KBM-7 (cell line): ENCODE measurements around the gene PPP1R9B.
A peak's percentile ranks its signal among the peaks of the same experiment; 100 is the strongest.

Experiments
- DNase-seq: peaks from one replicate; pipeline ENCODE4 v3.0.0-alpha.2; 2015
- in situ Hi-C: fragments of 300-500 bp; cut with MboI; formaldehyde crosslinking; loops from 2 replicates; pipeline ENCODE4 v1.14.3; 2020; ENCODE audit warnings: low sequenced_read_pairs, low pct_unique_long_range_greater_than_20kb, mixed read lengths

PPP1R9B gene

DNA sequence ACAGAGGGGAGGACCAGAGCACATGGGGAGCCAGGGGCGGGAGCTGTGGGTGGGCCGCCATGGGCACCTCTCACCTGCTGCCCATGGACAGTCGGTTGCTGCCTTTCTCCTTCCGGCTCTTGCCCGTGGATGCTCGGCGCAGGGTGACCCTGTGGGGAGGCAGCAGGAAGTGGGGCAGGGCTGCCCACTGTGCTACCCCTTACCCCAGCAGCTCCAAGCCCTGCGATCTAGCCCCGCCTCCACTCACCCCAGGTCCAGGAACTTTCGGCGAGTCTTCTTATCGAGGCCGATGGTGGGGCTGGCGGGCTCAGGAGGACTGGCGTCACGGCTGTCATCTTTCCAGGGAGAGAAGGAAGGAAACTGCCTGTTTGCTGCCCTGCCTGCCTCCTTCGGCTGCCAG, 34.7 kb downstream of the PPP1R9B start:
- in situ Hi-C loops: loop anchor here (10.0 kb wide), 1 partner anchor 49 kb away; the partner anchor contains the start of gene SGCA
- no peak for DNase-seq

DNA sequence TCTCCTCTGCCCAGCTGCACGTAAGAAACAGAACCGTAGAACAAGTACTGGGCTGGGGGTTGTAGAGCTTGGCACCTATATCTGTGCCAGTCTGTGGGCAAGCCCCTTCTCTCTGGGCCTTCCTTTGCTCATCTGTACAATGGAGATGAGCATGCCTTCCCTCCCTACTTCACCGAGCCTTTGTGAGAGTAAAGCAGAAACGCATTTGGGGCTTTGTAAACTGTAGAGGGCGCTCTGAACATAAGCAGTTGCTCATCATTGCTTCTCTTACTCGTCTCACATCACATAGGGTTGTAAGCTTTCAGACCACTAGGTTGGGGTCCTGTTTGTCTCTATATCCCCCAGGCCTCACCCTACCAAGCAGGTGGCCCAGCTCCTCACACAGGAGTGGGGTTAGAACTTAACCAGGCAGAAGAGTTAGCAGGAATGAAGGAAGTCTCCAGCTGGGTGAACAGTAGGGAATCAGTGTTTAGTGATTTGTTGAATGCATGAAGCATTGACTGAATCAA, 35.6 kb downstream of the PPP1R9B start:
- in situ Hi-C loops: loop anchor here (10.0 kb wide), 1 partner anchor 50 kb away; the partner anchor contains the start of gene SGCA
- peak; percentile 85 for DNase-seq

DNA sequence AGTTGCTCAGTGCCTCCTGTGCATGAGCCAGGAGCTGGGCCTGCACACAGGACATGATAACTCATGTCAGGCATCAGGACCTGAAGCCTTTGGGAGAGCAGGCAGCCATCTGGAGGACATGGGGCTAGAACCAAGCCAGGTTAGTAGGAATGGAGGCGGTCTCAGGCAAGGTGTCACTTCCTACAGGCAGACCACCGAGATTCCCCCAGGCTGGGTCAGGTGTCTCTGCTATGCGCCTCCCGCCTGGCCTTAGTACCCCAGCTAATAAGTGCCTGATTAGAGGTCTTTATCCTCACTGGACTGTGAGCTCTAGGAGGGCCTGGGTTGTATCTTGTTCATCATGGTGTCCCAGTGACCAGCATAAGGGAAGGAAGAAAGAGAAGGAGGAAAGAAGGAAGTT, 36.1 kb downstream of the PPP1R9B start:
- in situ Hi-C loops: loop anchor here (10.0 kb wide), 1 partner anchor 50 kb away; the partner anchor contains the start of gene SGCA
- no peak for DNase-seq

DNA sequence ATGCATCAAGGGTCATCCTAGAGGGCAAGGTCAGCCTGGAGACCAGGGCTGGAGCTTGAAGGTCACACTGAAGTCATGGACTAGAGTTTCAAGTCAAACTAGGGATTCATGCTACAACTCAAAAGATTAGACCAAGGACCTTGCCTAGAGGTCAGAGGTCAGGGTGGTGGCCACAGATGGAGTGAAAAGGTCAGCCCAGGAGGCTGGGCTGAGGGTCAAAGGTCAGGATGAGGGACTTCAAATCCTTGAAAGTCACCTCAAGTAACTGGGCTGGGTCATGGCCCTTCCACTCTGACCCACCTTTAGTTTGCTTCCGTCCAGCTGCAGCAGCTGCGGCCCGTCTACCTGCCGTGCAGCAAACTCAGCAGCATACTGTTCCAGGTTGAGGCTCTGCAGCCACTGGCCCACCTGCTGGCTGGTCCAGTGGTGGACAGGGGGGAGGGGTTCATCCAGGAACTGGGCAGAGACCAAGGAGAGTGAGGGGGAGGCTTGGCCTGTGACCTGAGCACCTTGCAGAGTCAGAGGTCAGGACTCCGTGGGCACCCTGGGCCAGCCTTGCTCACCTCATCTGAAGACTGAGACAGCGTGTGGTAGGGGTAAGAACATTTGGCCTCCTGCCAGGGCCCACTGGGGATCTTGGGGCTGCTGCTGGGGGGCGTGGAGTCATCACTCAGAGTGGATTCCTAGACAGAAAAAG, 36.7 kb downstream of the PPP1R9B start:
- in situ Hi-C loops: loop anchor here (10.0 kb wide), 1 partner anchor 51 kb away; the partner anchor contains the start of gene SGCA
- DNase-seq: no peak

DNA sequence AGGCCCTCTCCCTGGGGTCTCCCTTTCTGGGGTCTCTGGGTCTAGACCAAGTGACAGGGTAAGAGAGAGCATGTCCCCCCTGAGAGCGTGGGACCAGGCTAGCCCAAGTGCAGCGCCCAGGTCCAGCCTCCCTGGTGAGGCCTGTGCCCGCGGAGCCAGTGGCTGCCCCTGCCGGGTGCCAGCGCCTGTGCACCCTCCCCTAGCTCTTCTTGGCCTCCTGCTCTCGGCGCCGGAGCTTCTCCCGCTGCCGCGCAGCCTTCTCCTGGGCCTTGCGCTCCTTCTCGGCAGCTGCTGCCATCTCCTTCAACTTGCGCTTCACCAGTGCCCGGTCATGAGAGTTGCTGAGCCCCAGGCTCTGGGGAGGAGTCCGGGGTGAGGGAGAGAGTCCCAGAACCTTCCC, 37.8 kb downstream of the PPP1R9B start:
- DNase-seq: no peak
- in situ Hi-C loops: loop anchor here (10.0 kb wide), 1 partner anchor 52 kb away; the partner anchor contains the start of gene SGCA

- in situ Hi-C loops: loop anchor here (10.0 kb wide), 1 partner anchor 53 kb away; the partner anchor contains the start of gene SGCA
- DNase-seq: no peak
These were observed 38.5 kb downstream of the PPP1R9B start for GRCh38 chr17:50111673-50112655.

- DNase-seq: no peak
- in situ Hi-C loops: loop anchor here (10.0 kb wide), 1 partner anchor 54 kb away; the partner anchor contains the start of gene SGCA
These were observed 39.7 kb downstream of the PPP1R9B start for GRCh38 chr17:50110591-50111349.

GRCh38 chr17:50109785-50110184, 40.7 kb downstream of the PPP1R9B start:
- no peak for DNase-seq
- in situ Hi-C loops: loop anchor here (10.0 kb wide), 1 partner anchor 55 kb away; the partner anchor contains the start of gene SGCA

GRCh38 chr17:50109207-50109606, 41.3 kb downstream of the PPP1R9B start:
- in situ Hi-C loops: no loop called here
- no peak for DNase-seq

DNA sequence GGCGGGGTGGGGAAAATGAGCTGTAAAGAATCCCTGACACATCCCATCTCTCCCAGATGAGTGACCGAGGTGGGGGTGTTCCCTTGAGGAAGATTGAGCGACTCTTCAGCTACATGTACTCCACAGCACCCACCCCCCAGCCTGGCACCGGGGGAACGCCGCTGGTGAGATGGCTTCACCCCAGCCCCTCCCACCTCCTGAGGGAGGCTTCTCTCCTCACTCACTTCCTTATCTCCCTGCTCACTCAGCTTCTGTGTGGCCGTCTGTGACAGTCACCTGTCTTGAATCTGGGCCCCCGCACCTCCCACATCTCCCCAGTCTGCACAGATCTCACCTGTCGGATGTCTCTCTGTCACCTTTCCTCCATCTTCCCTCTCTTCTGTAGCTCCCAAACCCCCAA, 41.9 kb downstream of the PPP1R9B start:
- no peak for DNase-seq
- in situ Hi-C loops: no loop called here

DNA sequence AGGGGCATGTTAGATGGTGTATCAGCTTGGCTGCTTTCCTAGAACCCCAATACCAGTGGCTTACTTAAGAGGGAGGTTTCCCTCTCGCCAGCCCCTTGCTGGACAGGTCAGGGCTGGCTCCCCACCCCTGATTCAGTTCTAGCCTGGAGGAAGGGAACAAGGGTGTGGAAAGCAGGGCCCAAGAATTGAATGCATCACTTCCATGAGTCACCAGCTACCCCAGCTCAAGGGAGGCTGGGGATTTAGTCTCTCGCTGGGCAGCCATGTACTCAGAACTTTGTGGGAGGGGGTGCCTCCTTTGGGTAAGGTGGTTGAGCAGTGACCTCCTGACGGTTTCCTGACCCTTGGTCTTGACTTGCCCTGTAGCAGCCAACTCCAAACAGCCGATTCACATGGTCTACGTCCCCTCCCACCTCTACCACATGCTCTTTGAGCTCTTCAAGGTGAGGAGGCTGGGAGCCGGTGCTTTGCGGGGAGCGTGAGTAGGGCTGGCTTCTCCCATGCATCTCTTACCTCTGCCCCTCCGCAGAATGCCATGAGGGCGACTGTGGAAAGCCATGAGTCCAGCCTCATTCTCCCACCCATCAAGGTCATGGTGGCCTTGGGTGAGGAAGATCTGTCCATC, 42.6 kb downstream of the PPP1R9B start:
- in situ Hi-C loops: no loop called here

DNA sequence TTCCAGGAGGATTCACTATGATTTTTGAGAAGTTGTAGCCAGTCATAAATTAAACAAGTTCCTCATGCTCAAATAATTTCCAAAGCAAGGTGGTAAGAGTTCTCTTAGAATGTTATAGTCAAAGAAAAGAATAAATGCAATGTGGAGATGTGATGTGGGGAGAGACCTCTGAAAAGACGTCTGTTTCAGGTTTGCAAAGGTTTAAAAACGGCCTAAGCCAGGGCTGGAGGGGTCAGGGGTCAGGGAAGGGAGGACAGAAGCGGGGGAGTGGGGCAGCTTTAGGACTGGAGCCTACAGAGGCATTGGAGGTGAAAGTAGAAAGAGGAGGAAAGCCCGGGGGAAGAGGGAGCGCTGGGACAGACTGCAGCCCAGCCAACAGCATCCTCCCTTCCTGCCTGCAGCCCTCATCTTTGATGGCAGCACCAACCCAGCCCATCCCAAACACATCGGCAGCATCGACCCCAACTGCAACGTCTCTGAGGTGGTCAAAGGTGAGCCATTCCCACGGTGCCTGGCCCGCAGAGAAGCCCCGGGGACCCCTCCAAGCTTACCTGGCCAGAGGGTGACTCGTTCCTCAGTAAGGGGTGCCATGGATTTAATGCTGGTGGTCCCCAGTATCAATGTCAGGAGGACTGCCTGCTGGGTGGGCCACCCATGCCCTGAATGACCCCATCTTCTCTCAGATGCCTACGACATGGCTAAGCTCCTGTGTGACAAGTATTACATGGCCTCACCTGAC, 43.9 kb downstream of the PPP1R9B start:
- DNase-seq: no peak
- in situ Hi-C loops: no loop called here

More for the DNA sequence above, 42.6 kb downstream of the PPP1R9B start:
- no peak for DNase-seq

DNA sequence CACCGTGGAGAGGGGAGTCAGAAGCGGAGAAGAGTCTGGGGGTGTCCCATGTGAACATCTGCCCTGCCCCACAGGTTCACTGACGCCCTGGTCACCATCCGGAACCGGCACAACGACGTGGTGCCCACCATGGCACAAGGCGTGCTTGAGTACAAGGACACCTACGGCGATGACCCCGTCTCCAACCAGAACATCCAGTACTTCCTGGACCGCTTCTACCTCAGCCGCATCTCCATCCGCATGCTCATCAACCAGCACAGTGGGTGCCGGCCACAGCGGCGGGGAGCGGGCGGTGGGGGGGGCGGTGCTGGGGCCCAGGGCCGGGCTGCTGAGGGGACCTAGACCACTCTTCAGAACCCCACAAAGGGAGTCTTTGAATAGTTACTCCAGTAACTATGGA, 44.7 kb downstream of the PPP1R9B start:
- no peak for DNase-seq
- in situ Hi-C loops: no loop called here

GRCh38 chr17:50103941-50104340, 46.5 kb downstream of the PPP1R9B start:
- in situ Hi-C loops: no loop called here
- DNase-seq: no peak

DNA sequence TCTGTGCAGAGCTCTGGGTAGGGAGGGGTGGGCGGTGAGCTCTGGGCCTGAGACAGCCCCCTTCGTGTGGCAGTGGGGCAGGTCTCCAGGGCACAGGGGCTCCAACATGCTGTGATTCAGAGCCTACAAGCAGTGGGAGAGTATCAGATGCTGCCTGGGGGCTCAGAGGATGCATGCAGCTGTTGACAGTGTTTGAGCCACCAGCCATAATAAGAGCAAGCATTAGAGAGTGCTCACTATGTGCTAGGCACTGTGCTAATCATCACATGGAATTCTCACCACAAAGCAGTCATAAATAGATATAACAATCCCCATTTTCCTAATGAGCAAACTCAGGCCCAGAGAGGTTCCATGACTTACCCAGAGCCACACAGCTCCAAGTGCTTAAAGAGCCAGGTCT, 47.2 kb downstream of the PPP1R9B start:
- no peak for DNase-seq
- in situ Hi-C loops: no loop called here

GRCh38 chr17:50102164-50102991, 48.1 kb downstream of the PPP1R9B start:
- in situ Hi-C loops: no loop called here
- DNase-seq: no peak
